ENCODE measurements around the gene ACBD6.

- TF ChIP-seq, protein P1, sequence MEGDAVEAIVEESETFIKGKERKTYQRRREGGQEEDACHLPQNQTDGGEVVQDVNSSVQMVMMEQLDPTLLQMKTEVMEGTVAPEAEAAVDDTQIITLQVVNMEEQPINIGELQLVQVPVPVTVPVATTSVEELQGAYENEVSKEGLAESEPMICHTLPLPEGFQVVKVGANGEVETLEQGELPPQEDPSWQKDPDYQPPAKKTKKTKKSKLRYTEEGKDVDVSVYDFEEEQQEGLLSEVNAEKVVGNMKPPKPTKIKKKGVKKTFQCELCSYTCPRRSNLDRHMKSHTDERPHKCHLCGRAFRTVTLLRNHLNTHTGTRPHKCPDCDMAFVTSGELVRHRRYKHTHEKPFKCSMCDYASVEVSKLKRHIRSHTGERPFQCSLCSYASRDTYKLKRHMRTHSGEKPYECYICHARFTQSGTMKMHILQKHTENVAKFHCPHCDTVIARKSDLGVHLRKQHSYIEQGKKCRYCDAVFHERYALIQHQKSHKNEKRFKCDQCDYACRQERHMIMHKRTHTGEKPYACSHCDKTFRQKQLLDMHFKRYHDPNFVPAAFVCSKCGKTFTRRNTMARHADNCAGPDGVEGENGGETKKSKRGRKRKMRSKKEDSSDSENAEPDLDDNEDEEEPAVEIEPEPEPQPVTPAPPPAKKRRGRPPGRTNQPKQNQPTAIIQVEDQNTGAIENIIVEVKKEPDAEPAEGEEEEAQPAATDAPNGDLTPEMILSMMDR (conservative IDR thresholded peaks at IDR 0.05; ENCODE audit: low read depth in 2 of 2) = no peak
- TF ChIP-seq, protein P2, sequence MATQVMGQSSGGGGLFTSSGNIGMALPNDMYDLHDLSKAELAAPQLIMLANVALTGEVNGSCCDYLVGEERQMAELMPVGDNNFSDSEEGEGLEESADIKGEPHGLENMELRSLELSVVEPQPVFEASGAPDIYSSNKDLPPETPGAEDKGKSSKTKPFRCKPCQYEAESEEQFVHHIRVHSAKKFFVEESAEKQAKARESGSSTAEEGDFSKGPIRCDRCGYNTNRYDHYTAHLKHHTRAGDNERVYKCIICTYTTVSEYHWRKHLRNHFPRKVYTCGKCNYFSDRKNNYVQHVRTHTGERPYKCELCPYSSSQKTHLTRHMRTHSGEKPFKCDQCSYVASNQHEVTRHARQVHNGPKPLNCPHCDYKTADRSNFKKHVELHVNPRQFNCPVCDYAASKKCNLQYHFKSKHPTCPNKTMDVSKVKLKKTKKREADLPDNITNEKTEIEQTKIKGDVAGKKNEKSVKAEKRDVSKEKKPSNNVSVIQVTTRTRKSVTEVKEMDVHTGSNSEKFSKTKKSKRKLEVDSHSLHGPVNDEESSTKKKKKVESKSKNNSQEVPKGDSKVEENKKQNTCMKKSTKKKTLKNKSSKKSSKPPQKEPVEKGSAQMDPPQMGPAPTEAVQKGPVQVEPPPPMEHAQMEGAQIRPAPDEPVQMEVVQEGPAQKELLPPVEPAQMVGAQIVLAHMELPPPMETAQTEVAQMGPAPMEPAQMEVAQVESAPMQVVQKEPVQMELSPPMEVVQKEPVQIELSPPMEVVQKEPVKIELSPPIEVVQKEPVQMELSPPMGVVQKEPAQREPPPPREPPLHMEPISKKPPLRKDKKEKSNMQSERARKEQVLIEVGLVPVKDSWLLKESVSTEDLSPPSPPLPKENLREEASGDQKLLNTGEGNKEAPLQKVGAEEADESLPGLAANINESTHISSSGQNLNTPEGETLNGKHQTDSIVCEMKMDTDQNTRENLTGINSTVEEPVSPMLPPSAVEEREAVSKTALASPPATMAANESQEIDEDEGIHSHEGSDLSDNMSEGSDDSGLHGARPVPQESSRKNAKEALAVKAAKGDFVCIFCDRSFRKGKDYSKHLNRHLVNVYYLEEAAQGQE (IDR thresholded peaks at IDR 0.05; ENCODE audit: unreplicated experiment) = no peak
- no peak for TF ChIP-seq POLR2AphosphoS5 (IDR thresholded peaks at IDR 0.05; ENCODE audit: low read depth)
- no peak for TF ChIP-seq ZNF114 (CRISPR knock-in tag; IDR thresholded peaks at IDR 0.05)
- no peak for TF ChIP-seq EZH2 (IDR thresholded peaks at IDR 0.05; ENCODE audit: low read depth, unreplicated experiment)
Observed at GRCh38 chr1:180412583-180412982, 89.8 kb downstream of the ACBD6 start.
